Natural killer cell (primary cell): Measurements from ENCODE around the gene TCF15. TPM values are rescaled to one million over a fixed set of nuclear protein-coding genes. Genes with fewer than 3 reads are reported as not detected.

Experiments used
- ATAC-seq, 3 donors: fragments of 150-1000 bp in 2 of 3; fragments of 200-7000 bp in 1 of 3; cut with Tn5 transposase; 1 replicate in 1 of 3; 2 replicates in 2 of 3; pipeline ENCODE4 v1.10.0; 2021; ENCODE audit warnings: mild to moderate bottlenecking in 2 of 3, moderate library complexity in 2 of 3
- DNase-seq, 2 donors: peaks; one replicate each; pipeline versions ENCODE4 v3.0.0 to v3.0.0-alpha.2; 2013 to 2021; ENCODE audit warnings: mixed read lengths in 1 of 2
- H3K27ac ChIP-seq: one replicate; pipeline ENCODE4 v1.5.1; 2013; ENCODE audit warnings: mild to moderate bottlenecking, low read length
- H3K27me3 ChIP-seq: one replicate; pipeline ENCODE4 v1.6.1; 2013; ENCODE audit warnings: low read length; ENCODE audit not compliant: control insufficient read depth, insufficient read depth
- H3K36me3 ChIP-seq: one replicate; pipeline ENCODE4 v1.6.1; 2013; ENCODE audit warnings: low read length; ENCODE audit not compliant: control insufficient read depth, insufficient read depth
- H3K4me1 ChIP-seq: one replicate; pipeline ENCODE4 v1.6.1; 2013; ENCODE audit warnings: low read length; ENCODE audit not compliant: control insufficient read depth, insufficient read depth
- H3K4me3 ChIP-seq: one replicate; pipeline ENCODE4 v1.5.1; 2013; ENCODE audit warnings: low read length
- H3K9me3 ChIP-seq: one replicate; pipeline ENCODE4 v1.6.1; 2013; ENCODE audit warnings: low read length; ENCODE audit not compliant: control insufficient read depth, insufficient read depth
- H3K27ac Mint-ChIP-seq, 2 donors: one replicate each; pipeline ENCODE4 v1.8.0; 2022; ENCODE audit warnings: mild to moderate bottlenecking in 2 of 2, mixed read lengths in 2 of 2, moderate library complexity in 1 of 2
- H3K27me3 Mint-ChIP-seq, 2 donors: one replicate each; pipeline ENCODE4 v1.8.0; 2022; ENCODE audit warnings: low read depth in 2 of 2, mixed read lengths in 2 of 2
- H3K36me3 Mint-ChIP-seq: one replicate; pipeline ENCODE4 v1.8.0; 2022; ENCODE audit warnings: mixed read lengths
- H3K4me1 Mint-ChIP-seq, 2 donors: one replicate each; pipeline ENCODE4 v1.8.0; 2022; ENCODE audit warnings: mixed read lengths in 2 of 2
- H3K4me3 Mint-ChIP-seq: one replicate; pipeline ENCODE4 v1.8.0; 2022; ENCODE audit warnings: mild to moderate bottlenecking, moderate library complexity, mixed read lengths
- H3K9me3 Mint-ChIP-seq, 2 donors: one replicate each; pipeline ENCODE4 v1.8.0; 2022; ENCODE audit warnings: mixed read lengths in 2 of 2
- WGBS: methylation state at CpG from one replicate; pipeline ENCODE4 v1.1.7; 2013; ENCODE audit warnings: missing lambda C conversion rate; ENCODE audit not compliant: insufficient coverage; 5-methylcytosine and 5-hydroxymethylcytosine counted together
- intact Hi-C: fragments of 100-400 bp; cut with micrococcal nuclease; formaldehyde crosslinking; loops from one replicate; pipeline ENCODE4 v1.14.2; 2022
- total RNA-seq, 4 donors: library from RNA; stranded (reverse); fragments of 120-200 nt in 1 of 4; gene quantifications; one replicate each; pipeline versions ENCODE4 v1.2.3 to v1.2.4, GENCODE V29; 2013 to 2022
- TF ChIP-seq, protein P1 (sequence below): fragments of 200-600 bp; IDR thresholded peaks from one replicate; pipeline ENCODE4 v1.8.0; 2022; ENCODE audit warnings: antibody characterized with exemption

TCF15 gene
- total RNA-seq, 3 donors from 2014 or later (not counting 1 experiment from before 2014, with no cell fraction given) = 0.32 TPM; not detected in 2

DNA sequence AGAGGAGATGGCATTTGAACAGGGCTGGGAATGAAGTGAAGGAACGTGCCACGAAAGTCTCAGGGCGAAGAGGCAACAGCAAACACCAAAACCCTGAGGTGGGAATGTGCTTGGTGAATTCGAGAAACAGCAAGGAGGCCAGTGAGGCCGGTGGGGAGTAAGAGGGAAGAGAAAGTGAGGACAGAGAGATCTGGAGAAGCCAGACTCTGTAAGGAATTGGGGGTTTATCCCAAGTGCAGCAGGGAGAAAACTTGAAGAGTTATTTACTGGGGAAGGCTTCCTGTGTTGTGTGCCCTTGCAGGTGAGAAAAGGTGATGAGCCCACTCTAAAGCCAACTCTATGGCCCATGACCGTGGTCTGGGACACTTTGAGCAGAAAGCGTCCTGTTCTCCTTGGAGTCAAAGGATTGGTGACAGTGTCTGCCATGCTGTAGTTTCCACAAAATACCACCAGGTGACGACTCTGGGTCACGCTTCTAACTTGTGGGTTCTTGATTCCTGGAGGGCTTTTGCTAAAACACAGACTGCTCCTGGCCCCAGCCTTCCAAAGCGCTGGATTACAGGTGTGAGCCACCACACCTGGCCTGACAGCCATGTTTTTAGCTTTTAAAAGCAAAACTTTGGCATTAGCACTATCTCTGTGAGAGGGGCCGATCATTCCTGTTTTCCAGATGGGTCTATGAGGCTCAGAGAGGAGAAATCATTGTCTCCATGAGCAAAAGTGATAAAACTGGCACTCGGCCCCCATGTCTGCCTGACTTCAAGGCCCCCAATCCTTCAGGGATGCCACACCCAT lies 48.5 kb downstream of the TCF15 start:
- WGBS = 39% methylated on average over 12 of the region's 12 CpGs
- H3K27me3 ChIP-seq = no peaks in the 10 kb centered on the region
- Mint-ChIP-seq H3K27me3 (peaks cover 12 to 17% of the 10 kb centered on the region in 2 donors), H3K9me3 (no peaks in the 10 kb centered on the region), H3K27ac (no peak overlapping the region), H3K36me3 (no peaks in the 10 kb centered on the region), H3K4me1 (no peaks in the 10 kb centered on the region), H3K4me3 (no peak overlapping the region)
- no peaks in the 10 kb centered on the region for H3K4me1 ChIP-seq
- DNase-seq = peak in 1 of 2 donors; percentile 61
- TF ChIP-seq, protein P1, sequence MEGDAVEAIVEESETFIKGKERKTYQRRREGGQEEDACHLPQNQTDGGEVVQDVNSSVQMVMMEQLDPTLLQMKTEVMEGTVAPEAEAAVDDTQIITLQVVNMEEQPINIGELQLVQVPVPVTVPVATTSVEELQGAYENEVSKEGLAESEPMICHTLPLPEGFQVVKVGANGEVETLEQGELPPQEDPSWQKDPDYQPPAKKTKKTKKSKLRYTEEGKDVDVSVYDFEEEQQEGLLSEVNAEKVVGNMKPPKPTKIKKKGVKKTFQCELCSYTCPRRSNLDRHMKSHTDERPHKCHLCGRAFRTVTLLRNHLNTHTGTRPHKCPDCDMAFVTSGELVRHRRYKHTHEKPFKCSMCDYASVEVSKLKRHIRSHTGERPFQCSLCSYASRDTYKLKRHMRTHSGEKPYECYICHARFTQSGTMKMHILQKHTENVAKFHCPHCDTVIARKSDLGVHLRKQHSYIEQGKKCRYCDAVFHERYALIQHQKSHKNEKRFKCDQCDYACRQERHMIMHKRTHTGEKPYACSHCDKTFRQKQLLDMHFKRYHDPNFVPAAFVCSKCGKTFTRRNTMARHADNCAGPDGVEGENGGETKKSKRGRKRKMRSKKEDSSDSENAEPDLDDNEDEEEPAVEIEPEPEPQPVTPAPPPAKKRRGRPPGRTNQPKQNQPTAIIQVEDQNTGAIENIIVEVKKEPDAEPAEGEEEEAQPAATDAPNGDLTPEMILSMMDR = peak; percentile 72
- H3K36me3 ChIP-seq = no peaks in the 10 kb centered on the region
- intact Hi-C loops = loop anchor here (1.0 to 5.0 kb wide), 3 partner anchors 84 to 176 kb away; no protein-coding TSS in a partner anchor
- no peak overlapping the region for H3K4me3 ChIP-seq
- H3K27ac ChIP-seq = no peak overlapping the region
- ATAC-seq = peak; percentile 64 to 79 (median 73)
- H3K9me3 ChIP-seq = no peaks in the 10 kb centered on the region

GRCh38 chr20:560680-561079 lies 49.4 kb downstream of the TCF15 start:
- no peak overlapping the region for H3K27ac Mint-ChIP-seq
- TF ChIP-seq, protein P1 = no peak
- H3K27me3 ChIP-seq = no peaks in the 10 kb centered on the region
- DNase-seq = no peak
- intact Hi-C loops = loop anchor here (1.0 to 5.0 kb wide), 3 partner anchors 85 to 177 kb away; no protein-coding TSS in a partner anchor
- H3K4me3 Mint-ChIP-seq = no peak overlapping the region
- no peak for ATAC-seq
- H3K36me3 ChIP-seq = no peaks in the 10 kb centered on the region
- no peak overlapping the region for H3K27ac ChIP-seq
- H3K4me1 Mint-ChIP-seq = no peaks in the 10 kb centered on the region
- H3K9me3 Mint-ChIP-seq = no peaks in the 10 kb centered on the region
- H3K9me3 ChIP-seq = no peaks in the 10 kb centered on the region
- H3K36me3 Mint-ChIP-seq = no peaks in the 10 kb centered on the region
- H3K4me3 ChIP-seq = no peak overlapping the region
- H3K4me1 ChIP-seq = no peaks in the 10 kb centered on the region
- peaks cover 16 to 19% of the 10 kb centered on the region in 2 donors for H3K27me3 Mint-ChIP-seq
- 49% methylated on average over 2 of the region's 2 CpGs for WGBS

DNA sequence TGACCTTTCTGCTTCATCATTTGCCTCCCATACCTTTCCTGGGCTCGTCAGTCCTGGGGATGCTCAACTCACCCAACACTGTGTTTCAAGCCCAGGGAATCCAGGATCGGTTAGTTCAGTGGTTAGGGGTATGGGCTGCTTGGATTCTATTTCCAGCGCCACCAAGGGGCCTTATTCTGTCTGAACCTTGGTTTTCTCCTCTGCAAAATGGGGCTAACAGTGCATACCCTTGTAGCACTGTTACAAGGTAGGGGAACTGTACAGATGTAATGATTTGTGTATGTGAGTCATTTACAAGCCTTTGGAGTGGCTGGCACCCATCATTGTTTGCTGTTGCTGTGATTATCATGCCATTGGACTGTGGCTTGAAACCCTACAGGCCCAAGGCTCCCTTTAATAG lies 52.0 kb downstream of the TCF15 start:
- Histone ChIP-seq H3K27ac (no peak overlapping the region), H3K4me1 (no peaks in the 10 kb centered on the region), H3K27me3 (no peaks in the 10 kb centered on the region), H3K9me3 (no peaks in the 10 kb centered on the region), H3K4me3 (no peak overlapping the region), H3K36me3 (no peaks in the 10 kb centered on the region)
- Mint-ChIP-seq H3K27ac (no peak overlapping the region), H3K36me3 (no peaks in the 10 kb centered on the region), H3K9me3 (no peaks in the 10 kb centered on the region), H3K4me1 (no peaks in the 10 kb centered on the region), H3K4me3 (no peak overlapping the region), H3K27me3 (peaks cover 27 to 33% of the 10 kb centered on the region in 2 donors)
- ATAC-seq (no peak), DNase-seq (no peak)
- 85% methylated on average over 3 of the region's 3 CpGs for WGBS
- intact Hi-C loops = no loop called here
- TF ChIP-seq, protein P1 = no peak
